MM.1S (cell line): Measurements from ENCODE around the gene WIZ.

Experiments used
- CTCF ChIP-seq: fragments of 300-600 bp; sonication (generic); IDR thresholded peaks from 2 replicates; pipeline ENCODE4 v1.5.1; 2016; ENCODE audit warnings: antibody characterized with exemption, low read length, mixed read lengths
- EZH2 ChIP-seq: fragments of 300-600 bp; sonication (generic); optimal IDR thresholded peaks from 2 replicates; pipeline ENCODE3; 2017; ENCODE audit warnings: low read depth, mild to moderate bottlenecking, antibody characterized with exemption, low read length, mixed read lengths
- EZH2phosphoT487 ChIP-seq: fragments of 300-600 bp; sonication (generic); IDR thresholded peaks from 2 replicates; pipeline ENCODE4 v1.6.1; 2018; ENCODE audit warnings: antibody characterized with exemption, low read length

GRCh38 chr19:15427350-15427700, 22.4 kb downstream of the WIZ start:
- TF ChIP-seq CTCF (no peak), EZH2 (no peak), EZH2phosphoT487 (no peak)
